HepG2 (cell line): ENCODE results near the gene LEPR. TPM values are rescaled to one million over a fixed set of nuclear protein-coding genes. Genes with fewer than 3 reads are reported as not detected.

Experiments used
- CBX2 ChIP-seq, 2 experiments: fragments of 200-600 bp in 1 of 2; sonication (generic); formaldehyde crosslinking in 1 of 2; IDR thresholded peaks; 2 replicates each; pipeline versions ENCODE4 v1.7.0 to v1.8.1; 2018 to 2022; ENCODE audit warnings: low read depth in 2 of 2, low read length in 1 of 2, mild to moderate bottlenecking in 1 of 2, missing genetic modification reagents in 1 of 2
- KDM3A ChIP-seq: IDR thresholded peaks from 2 replicates; pipeline ENCODE4 v1.6.1; 2018; ENCODE audit warnings: low read depth, missing compliant biosample characterization
- NONO ChIP-seq, 2 experiments: fragments of 450-650 bp in 1 of 2; sonication (generic) in 1 of 2; formaldehyde crosslinking in 1 of 2; IDR thresholded peaks in 1 of 2; conservative IDR thresholded peaks in 1 of 2; 2 replicates each; pipeline versions ENCODE4 v1.6.1 to v1.8.0; 2017 to 2022; ENCODE audit warnings: mild to moderate bottlenecking in 1 of 2, missing genetic modification reagents in 1 of 2, moderate library complexity in 1 of 2
- PAXIP1 ChIP-seq: sonication (generic); formaldehyde crosslinking; conservative IDR thresholded peaks from 2 replicates; pipeline ENCODE4 v1.4.0; 2020; ENCODE audit warnings: mild to moderate bottlenecking, missing genetic modification reagents, moderate library complexity
- SMAD3 ChIP-seq: sonication (generic); formaldehyde crosslinking; IDR thresholded peaks from 2 replicates; pipeline ENCODE4 v1.4.0; 2020; ENCODE audit warnings: missing genetic modification reagents
- SNAPC2 ChIP-seq: sonication (generic); formaldehyde crosslinking; IDR thresholded peaks from 2 replicates; pipeline ENCODE4 v1.8.1; 2022; ENCODE audit warnings: mild to moderate bottlenecking, missing genetic modification reagents
- SSRP1 ChIP-seq: IDR thresholded peaks from 2 replicates; pipeline ENCODE4 v1.6.1; 2016; ENCODE audit warnings: control low read depth
- YY1 ChIP-seq: IDR thresholded peaks from 2 replicates; pipeline ENCODE4 v1.6.1; 2011; ENCODE audit warnings: low read length, low read depth, moderate library complexity, mild to moderate bottlenecking; ENCODE audit not compliant: insufficient read depth, insufficient replicate concordance
- ZBTB7A ChIP-seq: sonication (generic); formaldehyde crosslinking; IDR thresholded peaks from 2 replicates; pipeline ENCODE4 v1.8.0; 2022; ENCODE audit warnings: mild to moderate bottlenecking, missing genetic modification reagents
- ZBTB8A ChIP-seq: sonication (generic); formaldehyde crosslinking; IDR thresholded peaks from 2 replicates; pipeline ENCODE4 v1.4.0; 2020; ENCODE audit warnings: mild to moderate bottlenecking, low read depth, missing genetic modification reagents, borderline replicate concordance
- ZMYM3 ChIP-seq: sonication (generic); formaldehyde crosslinking; IDR thresholded peaks from 2 replicates; pipeline ENCODE4 v1.5.1; 2020; ENCODE audit warnings: mild to moderate bottlenecking, missing genetic modification reagents
- ZNF564 ChIP-seq: sonication (generic); formaldehyde crosslinking; IDR thresholded peaks from 2 replicates; pipeline ENCODE4 v1.8.1; 2023; ENCODE audit warnings: mild to moderate bottlenecking, missing genetic modification reagents
- ZNF678 ChIP-seq: sonication (generic); formaldehyde crosslinking; IDR thresholded peaks from 2 replicates; pipeline ENCODE4 v1.4.0; 2020; ENCODE audit warnings: mild to moderate bottlenecking, missing genetic modification reagents
- ZNF784 ChIP-seq: sonication (generic); formaldehyde crosslinking; IDR thresholded peaks from 2 replicates; pipeline ENCODE4 v1.5.1; 2020; ENCODE audit warnings: missing genetic modification reagents, mild to moderate bottlenecking, borderline replicate concordance
- ZNF878 ChIP-seq: sonication (generic); formaldehyde crosslinking; IDR thresholded peaks from 2 replicates; pipeline ENCODE4 v1.8.1; 2023; ENCODE audit warnings: mild to moderate bottlenecking, missing genetic modification reagents, moderate library complexity
- polyA plus RNA-seq, 8 experiments: library from polyadenylated mRNA; depleted of rRNA in 3 of 8; stranded (reverse) in 7 of 8; unstranded in 1 of 8; fragments of >200 nt; fragmentation: Illumina TruSeq in 4 of 8; extraction: Trizol in 4 of 8; gene quantifications; 2 replicates each; pipeline versions ENCODE4 v1.2.1 to v1.2.3, GENCODE V29; 2011 to 2016; ENCODE audit warnings: low read depth in 4 of 8, missing spikeins in 1 of 8, mixed read lengths in 1 of 8; ENCODE audit not compliant: insufficient read depth in 1 of 8
- total RNA-seq, 5 experiments: library from RNA; depleted of rRNA; stranded (reverse); fragments of >200 nt; fragmentation: Illumina TruSeq; extraction: Trizol; gene quantifications; 2 replicates each; pipeline ENCODE4 v1.2.3, GENCODE V29; 2016; ENCODE audit warnings: low read depth in 1 of 5
- TF ChIP-seq, protein P1 (sequence below): sonication (generic); formaldehyde crosslinking; IDR thresholded peaks from 2 replicates; pipeline ENCODE4 v1.4.0; 2020; ENCODE audit warnings: missing genetic modification reagents, borderline replicate concordance
- TF ChIP-seq, protein P2 (sequence below): sonication (generic); formaldehyde crosslinking; IDR thresholded peaks from 2 replicates; pipeline ENCODE4 v1.4.0; 2020; ENCODE audit warnings: missing genetic modification reagents, borderline replicate concordance

Gene LEPR
- total and polyA plus RNA-seq, 2 of the 13 experiments (the other 11 are each of a cell fraction or from before 2014, with no cell fraction given), result 0.60 to 1.7 TPM

DNA sequence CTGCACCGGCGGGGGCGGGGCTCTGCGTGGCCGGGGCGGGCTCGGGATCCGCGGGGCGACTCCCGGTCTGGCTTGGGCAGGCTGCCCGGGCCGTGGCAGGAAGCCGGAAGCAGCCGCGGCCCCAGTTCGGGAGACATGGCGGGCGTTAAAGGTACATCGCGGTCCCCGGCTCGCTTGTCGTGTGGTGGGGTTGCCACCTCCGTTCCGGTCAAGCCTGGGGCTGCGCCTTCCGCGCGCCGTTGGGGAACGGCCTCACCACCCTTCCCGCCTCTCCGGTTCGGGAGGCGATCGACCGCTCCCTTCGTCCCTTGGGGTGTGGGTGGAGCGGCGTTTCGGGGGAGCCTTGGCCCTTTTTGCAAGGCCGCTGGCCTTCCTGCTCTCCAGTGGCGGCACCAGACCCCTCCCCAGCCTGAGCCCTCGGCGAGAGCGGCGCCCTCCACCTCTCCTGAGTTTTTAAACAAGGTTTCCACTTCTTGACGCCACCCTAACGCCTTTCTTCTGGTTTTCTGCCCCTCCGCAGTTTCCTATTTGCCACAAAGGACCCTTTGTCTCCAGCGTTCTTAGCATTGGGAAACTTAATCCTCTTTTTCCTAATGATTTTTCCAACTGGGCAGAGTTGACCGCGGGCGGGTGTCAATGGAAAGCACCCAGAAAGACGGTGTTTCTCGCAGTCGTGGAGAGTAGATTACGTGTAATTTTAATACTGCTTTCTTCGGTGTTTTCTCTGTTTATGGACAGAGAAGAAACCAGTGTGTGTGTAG lies at the start of gene LEPR, which contains the start of gene LEPROT (continued):
- TF ChIP-seq, protein P1, sequence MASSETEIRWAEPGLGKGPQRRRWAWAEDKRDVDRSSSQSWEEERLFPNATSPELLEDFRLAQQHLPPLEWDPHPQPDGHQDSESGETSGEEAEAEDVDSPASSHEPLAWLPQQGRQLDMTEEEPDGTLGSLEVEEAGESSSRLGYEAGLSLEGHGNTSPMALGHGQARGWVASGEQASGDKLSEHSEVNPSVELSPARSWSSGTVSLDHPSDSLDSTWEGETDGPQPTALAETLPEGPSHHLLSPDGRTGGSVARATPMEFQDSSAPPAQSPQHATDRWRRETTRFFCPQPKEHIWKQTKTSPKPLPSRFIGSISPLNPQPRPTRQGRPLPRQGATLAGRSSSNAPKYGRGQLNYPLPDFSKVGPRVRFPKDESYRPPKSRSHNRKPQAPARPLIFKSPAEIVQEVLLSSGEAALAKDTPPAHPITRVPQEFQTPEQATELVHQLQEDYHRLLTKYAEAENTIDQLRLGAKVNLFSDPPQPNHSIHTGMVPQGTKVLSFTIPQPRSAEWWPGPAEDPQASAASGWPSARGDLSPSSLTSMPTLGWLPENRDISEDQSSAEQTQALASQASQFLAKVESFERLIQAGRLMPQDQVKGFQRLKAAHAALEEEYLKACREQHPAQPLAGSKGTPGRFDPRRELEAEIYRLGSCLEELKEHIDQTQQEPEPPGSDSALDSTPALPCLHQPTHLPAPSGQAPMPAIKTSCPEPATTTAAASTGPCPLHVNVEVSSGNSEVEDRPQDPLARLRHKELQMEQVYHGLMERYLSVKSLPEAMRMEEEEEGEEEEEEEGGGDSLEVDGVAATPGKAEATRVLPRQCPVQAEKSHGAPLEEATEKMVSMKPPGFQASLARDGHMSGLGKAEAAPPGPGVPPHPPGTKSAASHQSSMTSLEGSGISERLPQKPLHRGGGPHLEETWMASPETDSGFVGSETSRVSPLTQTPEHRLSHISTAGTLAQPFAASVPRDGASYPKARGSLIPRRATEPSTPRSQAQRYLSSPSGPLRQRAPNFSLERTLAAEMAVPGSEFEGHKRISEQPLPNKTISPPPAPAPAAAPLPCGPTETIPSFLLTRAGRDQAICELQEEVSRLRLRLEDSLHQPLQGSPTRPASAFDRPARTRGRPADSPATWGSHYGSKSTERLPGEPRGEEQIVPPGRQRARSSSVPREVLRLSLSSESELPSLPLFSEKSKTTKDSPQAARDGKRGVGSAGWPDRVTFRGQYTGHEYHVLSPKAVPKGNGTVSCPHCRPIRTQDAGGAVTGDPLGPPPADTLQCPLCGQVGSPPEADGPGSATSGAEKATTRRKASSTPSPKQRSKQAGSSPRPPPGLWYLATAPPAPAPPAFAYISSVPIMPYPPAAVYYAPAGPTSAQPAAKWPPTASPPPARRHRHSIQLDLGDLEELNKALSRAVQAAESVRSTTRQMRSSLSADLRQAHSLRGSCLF (CRISPR knock-in tag), result 0 out of 2 replicates have a peak, but pooled peaks have one; percentile 53
- TF ChIP-seq ZBTB7A (CRISPR knock-in tag), result peak; percentile 94
- TF ChIP-seq SMAD3 (CRISPR knock-in tag), result peak; percentile 63; the same call in 1 of the 2 replicates
- TF ChIP-seq KDM3A (CRISPR knock-in tag), result no peak
- 0 out of 2 replicates have a peak, but pooled peaks have one; percentile 55 for TF ChIP-seq ZNF784 (CRISPR knock-in tag)
- TF ChIP-seq SSRP1, result no peak
- 0 out of 2 replicates have a peak, but pooled peaks have one; percentile 25 for TF ChIP-seq PAXIP1
- TF ChIP-seq, protein P2, sequence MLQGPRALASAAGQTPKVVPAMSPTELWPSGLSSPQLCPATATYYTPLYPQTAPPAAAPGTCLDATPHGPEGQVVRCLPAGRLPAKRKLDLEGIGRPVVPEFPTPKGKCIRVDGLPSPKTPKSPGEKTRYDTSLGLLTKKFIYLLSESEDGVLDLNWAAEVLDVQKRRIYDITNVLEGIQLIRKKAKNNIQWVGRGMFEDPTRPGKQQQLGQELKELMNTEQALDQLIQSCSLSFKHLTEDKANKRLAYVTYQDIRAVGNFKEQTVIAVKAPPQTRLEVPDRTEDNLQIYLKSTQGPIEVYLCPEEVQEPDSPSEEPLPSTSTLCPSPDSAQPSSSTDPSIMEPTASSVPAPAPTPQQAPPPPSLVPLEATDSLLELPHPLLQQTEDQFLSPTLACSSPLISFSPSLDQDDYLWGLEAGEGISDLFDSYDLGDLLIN (CRISPR knock-in tag), result peak; percentile 73; the same call in 1 of the 2 replicates
- peak; percentile 58; the same call in 1 of the 2 replicates for TF ChIP-seq ZMYM3 (CRISPR knock-in tag)
- no peak for TF ChIP-seq NONO (IDR thresholded peaks at IDR 0.05)
- TF ChIP-seq NONO (CRISPR knock-in tag; conservative IDR thresholded peaks at IDR 0.05), result peak; percentile 77; the same call in 1 of the 2 replicates
- TF ChIP-seq YY1, result peak; percentile 93
- no peak for TF ChIP-seq SNAPC2 (CRISPR knock-in tag)
- no peak for TF ChIP-seq CBX2 (IDR thresholded peaks at IDR 0.05; ENCODE audit: low read depth, low read length)
- 0 out of 2 replicates have a peak, but pooled peaks have one; percentile 79 for TF ChIP-seq CBX2 (CRISPR knock-in tag; IDR thresholded peaks at IDR 0.05; ENCODE audit: low read depth)
- TF ChIP-seq ZNF564 (CRISPR knock-in tag), result peak; percentile 82; the same call in 1 of the 2 replicates
- TF ChIP-seq ZNF678 (CRISPR knock-in tag), result 0 out of 2 replicates have a peak, but pooled peaks have one; percentile 69
- TF ChIP-seq ZNF878 (CRISPR knock-in tag), result 0 out of 2 replicates have a peak, but pooled peaks have one; percentile 54
- no peak for TF ChIP-seq ZBTB8A (CRISPR knock-in tag)
